ENCODE measurements around the gene HERC3.

Gene HERC3

GRCh38 chr4:88643932-88644331, 51.7 kb downstream of the HERC3 start:
- Histone ChIP-seq H3K36me3 (ENCODE audit: control insufficient read depth, insufficient read depth, low read length, severe bottlenecking) (no peaks in the 10 kb centered on the region), H3K4me1 (ENCODE audit: control insufficient read depth, insufficient read depth, low read length) (no peaks in the 10 kb centered on the region)

GRCh38 chr4:88645994-88646393, 53.7 kb downstream of the HERC3 start:
- DNase-seq (ENCODE audit: low read depth) = no peak
- Histone ChIP-seq H3K4me1 (ENCODE audit: control insufficient read depth, insufficient read depth, low read length) (no peaks in the 10 kb centered on the region), H3K27me3 (replicated peaks; ENCODE audit: control insufficient read depth, insufficient read depth, low read length) (no peaks in the 10 kb centered on the region), H3K36me3 (ENCODE audit: control insufficient read depth, insufficient read depth, low read length, severe bottlenecking) (no peaks in the 10 kb centered on the region), H3K9me3 (ENCODE audit: control insufficient read depth, low read length) (peaks cover 9% of the 10 kb centered on the region), H3K9ac (ENCODE audit: low read length) (no peak overlapping the region), H3K4me3 (ENCODE audit: low read length) (no peak overlapping the region)

More at GRCh38 chr4:88643932-88644331, 51.7 kb downstream of the HERC3 start:
- no peak for DNase-seq (ENCODE audit: low read depth)
- Histone ChIP-seq H3K9ac (ENCODE audit: low read length) (no peak overlapping the region), H3K9me3 (ENCODE audit: control insufficient read depth, low read length) (peaks cover 9% of the 10 kb centered on the region), H3K27me3 (replicated peaks; ENCODE audit: control insufficient read depth, insufficient read depth, low read length) (no peaks in the 10 kb centered on the region), H3K4me3 (ENCODE audit: low read length) (no peak overlapping the region)

- Histone ChIP-seq H3K27me3 (replicated peaks; ENCODE audit: control insufficient read depth, insufficient read depth, low read length) (no peaks in the 10 kb centered on the region), H3K9ac (ENCODE audit: low read length) (no peak overlapping the region), H3K4me3 (ENCODE audit: low read length) (no peak overlapping the region), H3K9me3 (ENCODE audit: control insufficient read depth, low read length) (peaks cover 9% of the 10 kb centered on the region), H3K4me1 (ENCODE audit: control insufficient read depth, insufficient read depth, low read length) (no peaks in the 10 kb centered on the region), H3K36me3 (ENCODE audit: control insufficient read depth, insufficient read depth, low read length, severe bottlenecking) (no peaks in the 10 kb centered on the region)
- DNase-seq (ENCODE audit: low read depth) = no peak
Measured at GRCh38 chr4:88646528-88647280, 54.4 kb downstream of the HERC3 start.

- Histone ChIP-seq H3K4me3 (ENCODE audit: low read length) (no peak overlapping the region), H3K9ac (ENCODE audit: low read length) (no peak overlapping the region), H3K27me3 (replicated peaks; ENCODE audit: control insufficient read depth, insufficient read depth, low read length) (no peaks in the 10 kb centered on the region), H3K9me3 (ENCODE audit: control insufficient read depth, low read length) (no peaks in the 10 kb centered on the region), H3K36me3 (ENCODE audit: control insufficient read depth, insufficient read depth, low read length, severe bottlenecking) (peaks cover under 1% of the 10 kb centered on the region), H3K4me1 (ENCODE audit: control insufficient read depth, insufficient read depth, low read length) (no peaks in the 10 kb centered on the region)
- no peak for DNase-seq (ENCODE audit: low read depth)
Measured at GRCh38 chr4:88649716-88650115, 57.4 kb downstream of the HERC3 start.

GRCh38 chr4:88653371-88653946, 61.2 kb downstream of the HERC3 start:
- no peak overlapping the region for H3K4me3 ChIP-seq (ENCODE audit: low read length)
- no peak overlapping the region for H3K9ac ChIP-seq (ENCODE audit: low read length)
- H3K36me3 ChIP-seq (ENCODE audit: control insufficient read depth, insufficient read depth, low read length, severe bottlenecking) = peaks cover 26% of the 10 kb centered on the region
- no peak for DNase-seq (ENCODE audit: low read depth)
- no peaks in the 10 kb centered on the region for H3K27me3 ChIP-seq (replicated peaks; ENCODE audit: control insufficient read depth, insufficient read depth, low read length)
- H3K4me1 ChIP-seq (ENCODE audit: control insufficient read depth, insufficient read depth, low read length) = no peaks in the 10 kb centered on the region
- no peaks in the 10 kb centered on the region for H3K9me3 ChIP-seq (ENCODE audit: control insufficient read depth, low read length)

GRCh38 chr4:88655226-88655625, 62.9 kb downstream of the HERC3 start:
- Histone ChIP-seq H3K9ac (ENCODE audit: low read length) (no peak overlapping the region), H3K27me3 (replicated peaks; ENCODE audit: control insufficient read depth, insufficient read depth, low read length) (no peaks in the 10 kb centered on the region), H3K4me3 (ENCODE audit: low read length) (no peak overlapping the region), H3K4me1 (ENCODE audit: control insufficient read depth, insufficient read depth, low read length) (peaks cover 8% of the 10 kb centered on the region), H3K36me3 (ENCODE audit: control insufficient read depth, insufficient read depth, low read length, severe bottlenecking) (peaks cover 26% of the 10 kb centered on the region), H3K9me3 (ENCODE audit: control insufficient read depth, low read length) (no peaks in the 10 kb centered on the region)
- no peak for DNase-seq (ENCODE audit: low read depth)

GRCh38 chr4:88659055-88659889, 67.0 kb downstream of the HERC3 start:
- H3K4me3 ChIP-seq (ENCODE audit: low read length) = no peak overlapping the region
- peaks cover 25% of the 10 kb centered on the region for H3K4me1 ChIP-seq (ENCODE audit: control insufficient read depth, insufficient read depth, low read length)
- H3K27me3 ChIP-seq (replicated peaks; ENCODE audit: control insufficient read depth, insufficient read depth, low read length) = no peaks in the 10 kb centered on the region
- H3K9ac ChIP-seq (ENCODE audit: low read length) = peak overlapping the region; percentile 13
- DNase-seq (ENCODE audit: low read depth) = peak; percentile 78
- no peaks in the 10 kb centered on the region for H3K9me3 ChIP-seq (ENCODE audit: control insufficient read depth, low read length)
- H3K36me3 ChIP-seq (ENCODE audit: control insufficient read depth, insufficient read depth, low read length, severe bottlenecking) = peaks cover 26% of the 10 kb centered on the region

- Histone ChIP-seq H3K4me3 (ENCODE audit: low read length) (no peak overlapping the region), H3K4me1 (ENCODE audit: control insufficient read depth, insufficient read depth, low read length) (peaks cover 25% of the 10 kb centered on the region), H3K27me3 (replicated peaks; ENCODE audit: control insufficient read depth, insufficient read depth, low read length) (no peaks in the 10 kb centered on the region), H3K36me3 (ENCODE audit: control insufficient read depth, insufficient read depth, low read length, severe bottlenecking) (peaks cover 23% of the 10 kb centered on the region), H3K9me3 (ENCODE audit: control insufficient read depth, low read length) (no peaks in the 10 kb centered on the region), H3K9ac (ENCODE audit: low read length) (no peak overlapping the region)
- DNase-seq (ENCODE audit: low read depth) = peak; percentile 3
Measured at GRCh38 chr4:88659890-88660208, 67.6 kb downstream of the HERC3 start.

GRCh38 chr4:88660446-88661294, 68.4 kb downstream of the HERC3 start:
- H3K9me3 ChIP-seq (ENCODE audit: control insufficient read depth, low read length) = no peaks in the 10 kb centered on the region
- DNase-seq (ENCODE audit: low read depth) = peak; percentile 58
- H3K4me1 ChIP-seq (ENCODE audit: control insufficient read depth, insufficient read depth, low read length) = peaks cover 25% of the 10 kb centered on the region
- H3K9ac ChIP-seq (ENCODE audit: low read length) = no peak overlapping the region
- H3K36me3 ChIP-seq (ENCODE audit: control insufficient read depth, insufficient read depth, low read length, severe bottlenecking) = peaks cover 15% of the 10 kb centered on the region
- H3K27me3 ChIP-seq (replicated peaks; ENCODE audit: control insufficient read depth, insufficient read depth, low read length) = no peaks in the 10 kb centered on the region
- peak overlapping the region; percentile 4 for H3K4me3 ChIP-seq (ENCODE audit: low read length)

GRCh38 chr4:88661739-88662138, 69.5 kb downstream of the HERC3 start:
- Histone ChIP-seq H3K9me3 (ENCODE audit: control insufficient read depth, low read length) (no peaks in the 10 kb centered on the region), H3K4me1 (ENCODE audit: control insufficient read depth, insufficient read depth, low read length) (peaks cover 25% of the 10 kb centered on the region), H3K9ac (ENCODE audit: low read length) (peak overlapping the region; percentile 25), H3K36me3 (ENCODE audit: control insufficient read depth, insufficient read depth, low read length, severe bottlenecking) (peaks cover 5% of the 10 kb centered on the region), H3K27me3 (replicated peaks; ENCODE audit: control insufficient read depth, insufficient read depth, low read length) (no peaks in the 10 kb centered on the region), H3K4me3 (ENCODE audit: low read length) (no peak overlapping the region)
- peak; percentile 74 for DNase-seq (ENCODE audit: low read depth)

GRCh38 chr4:88672987-88673386, 80.7 kb downstream of the HERC3 start:
- peak; percentile 51 for DNase-seq (ENCODE audit: low read depth)
- H3K9ac ChIP-seq (ENCODE audit: low read length) = no peak overlapping the region
- H3K36me3 ChIP-seq (ENCODE audit: control insufficient read depth, insufficient read depth, low read length, severe bottlenecking) = peaks cover 37% of the 10 kb centered on the region
- H3K4me3 ChIP-seq (ENCODE audit: low read length) = no peak overlapping the region
- H3K27me3 ChIP-seq (replicated peaks; ENCODE audit: control insufficient read depth, insufficient read depth, low read length) = no peaks in the 10 kb centered on the region
- no peaks in the 10 kb centered on the region for H3K9me3 ChIP-seq (ENCODE audit: control insufficient read depth, low read length)
- H3K4me1 ChIP-seq (ENCODE audit: control insufficient read depth, insufficient read depth, low read length) = no peaks in the 10 kb centered on the region

Measured in adipocyte (in vitro differentiated cells).